Colonic mucosa (tissue), 4 donors: ENCODE results near the gene CUX1. TPM values are rescaled to one million over a fixed set of nuclear protein-coding genes. Genes with fewer than 3 reads are reported as not detected.

Experiments
- DNase-seq: peaks from one replicate; pipeline ENCODE4 v3.0.0-alpha.2; 2020
- H3K27ac ChIP-seq: fragments of 200-600 bp; one replicate; pipeline ENCODE4 v1.8.0; 2021
- H3K27me3 ChIP-seq: fragments of 200-600 bp; one replicate; pipeline ENCODE4 v1.8.0; 2021
- H3K36me3 ChIP-seq: fragments of 200-600 bp; one replicate; pipeline ENCODE4 v1.8.0; 2021
- H3K4me1 ChIP-seq: fragments of 200-600 bp; one replicate; pipeline ENCODE4 v1.8.0; 2021; ENCODE audit warnings: mild to moderate bottlenecking
- H3K4me3 ChIP-seq: fragments of 200-600 bp; one replicate; pipeline ENCODE4 v1.8.0; 2021
- H3K9ac ChIP-seq, 2 donors: one replicate each; pipeline ENCODE4 v1.7.0; 2013; ENCODE audit warnings: control low read depth in 2 of 2, low read depth in 2 of 2, low read length in 2 of 2
- H3K9me3 ChIP-seq: fragments of 200-600 bp; one replicate; pipeline ENCODE4 v1.8.0; 2021
- intact Hi-C: fragments of 100-400 bp; cut with DNase I; formaldehyde crosslinking; loops from one replicate; pipeline ENCODE4 v1.14.1; 2022
- total RNA-seq, 2 donors: library from RNA; stranded (reverse); fragmentation: NEBNext Ultra II Directional in 1 of 2; extraction: Animal tissue kit (Norgen Biotek cat#: 25700) in 1 of 2; gene quantifications; one replicate each; pipeline ENCODE4 v1.2.1, GENCODE V29; 2021
- TF ChIP-seq, protein P1 (sequence below): fragments of 200-600 bp; IDR thresholded peaks from one replicate; pipeline ENCODE4 v1.8.0; 2022; ENCODE audit warnings: antibody characterized with exemption, mild to moderate bottlenecking
- donor health status: healthy.
- donor health status: DM: no; HTN: no; CAD: no.
- donor health status: DM: no; HTN: no; CAD: no.

CUX1 gene
- total RNA-seq, 2 donors from 2014 or later: 68.5 to 97.5 TPM

GRCh38 chr7:101971457-101971856, 154.0 kb downstream of the CUX1 start:
- TF ChIP-seq, protein P1, sequence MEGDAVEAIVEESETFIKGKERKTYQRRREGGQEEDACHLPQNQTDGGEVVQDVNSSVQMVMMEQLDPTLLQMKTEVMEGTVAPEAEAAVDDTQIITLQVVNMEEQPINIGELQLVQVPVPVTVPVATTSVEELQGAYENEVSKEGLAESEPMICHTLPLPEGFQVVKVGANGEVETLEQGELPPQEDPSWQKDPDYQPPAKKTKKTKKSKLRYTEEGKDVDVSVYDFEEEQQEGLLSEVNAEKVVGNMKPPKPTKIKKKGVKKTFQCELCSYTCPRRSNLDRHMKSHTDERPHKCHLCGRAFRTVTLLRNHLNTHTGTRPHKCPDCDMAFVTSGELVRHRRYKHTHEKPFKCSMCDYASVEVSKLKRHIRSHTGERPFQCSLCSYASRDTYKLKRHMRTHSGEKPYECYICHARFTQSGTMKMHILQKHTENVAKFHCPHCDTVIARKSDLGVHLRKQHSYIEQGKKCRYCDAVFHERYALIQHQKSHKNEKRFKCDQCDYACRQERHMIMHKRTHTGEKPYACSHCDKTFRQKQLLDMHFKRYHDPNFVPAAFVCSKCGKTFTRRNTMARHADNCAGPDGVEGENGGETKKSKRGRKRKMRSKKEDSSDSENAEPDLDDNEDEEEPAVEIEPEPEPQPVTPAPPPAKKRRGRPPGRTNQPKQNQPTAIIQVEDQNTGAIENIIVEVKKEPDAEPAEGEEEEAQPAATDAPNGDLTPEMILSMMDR: no peak
- no peak for DNase-seq
- intact Hi-C loops: no loop called here
- H3K4me1 ChIP-seq: no peaks in the 10 kb centered on the region
- H3K27me3 ChIP-seq: no peaks in the 10 kb centered on the region
- no peaks in the 10 kb centered on the region for H3K36me3 ChIP-seq
- H3K27ac ChIP-seq: no peak overlapping the region
- H3K4me3 ChIP-seq: no peak overlapping the region
- no peak overlapping the region for H3K9ac ChIP-seq
- no peaks in the 10 kb centered on the region for H3K9me3 ChIP-seq

- Histone ChIP-seq H3K4me1 (no peaks in the 10 kb centered on the region), H3K36me3 (no peaks in the 10 kb centered on the region), H3K9ac (no peak overlapping the region), H3K9me3 (no peaks in the 10 kb centered on the region), H3K27me3 (no peaks in the 10 kb centered on the region), H3K27ac (no peak overlapping the region), H3K4me3 (no peak overlapping the region)
- TF ChIP-seq, protein P1: no peak
- DNase-seq: no peak
- intact Hi-C loops: no loop called here
Measured at GRCh38 chr7:101972627-101973026, 155.2 kb downstream of the CUX1 start.

- Histone ChIP-seq H3K27ac (no peak overlapping the region), H3K27me3 (no peaks in the 10 kb centered on the region), H3K4me3 (no peak overlapping the region), H3K9me3 (no peaks in the 10 kb centered on the region), H3K9ac (no peak overlapping the region), H3K36me3 (no peaks in the 10 kb centered on the region), H3K4me1 (no peaks in the 10 kb centered on the region)
- intact Hi-C loops: no loop called here
- DNase-seq: no peak
- TF ChIP-seq, protein P1: no peak
Measured at GRCh38 chr7:101973130-101973529, 155.7 kb downstream of the CUX1 start.

DNA sequence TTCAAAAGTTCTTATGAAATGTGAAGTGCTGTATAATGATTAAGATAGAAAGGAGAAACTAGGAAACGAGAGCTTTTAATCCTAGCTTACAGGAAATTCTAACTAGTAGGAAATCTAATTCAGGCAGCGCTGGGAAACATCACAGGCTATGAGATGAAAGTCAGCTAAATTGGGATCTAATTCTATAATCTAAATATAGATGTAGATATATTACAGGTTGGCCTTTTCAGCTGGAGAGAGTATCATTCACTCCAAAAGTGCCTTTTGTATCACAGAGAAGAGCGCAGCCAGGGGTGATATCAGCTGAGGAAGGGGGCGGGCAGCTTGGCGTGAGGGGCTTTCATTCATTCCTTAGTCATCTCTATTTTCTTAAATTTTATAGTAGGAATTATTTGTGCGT, 157.0 kb downstream of the CUX1 start:
- H3K36me3 ChIP-seq: no peaks in the 10 kb centered on the region
- intact Hi-C loops: no loop called here
- DNase-seq: no peak
- H3K4me3 ChIP-seq: no peak overlapping the region
- no peak overlapping the region for H3K9ac ChIP-seq
- H3K27ac ChIP-seq: no peak overlapping the region
- TF ChIP-seq, protein P1: no peak
- no peaks in the 10 kb centered on the region for H3K4me1 ChIP-seq
- no peaks in the 10 kb centered on the region for H3K27me3 ChIP-seq
- H3K9me3 ChIP-seq: no peaks in the 10 kb centered on the region

DNA sequence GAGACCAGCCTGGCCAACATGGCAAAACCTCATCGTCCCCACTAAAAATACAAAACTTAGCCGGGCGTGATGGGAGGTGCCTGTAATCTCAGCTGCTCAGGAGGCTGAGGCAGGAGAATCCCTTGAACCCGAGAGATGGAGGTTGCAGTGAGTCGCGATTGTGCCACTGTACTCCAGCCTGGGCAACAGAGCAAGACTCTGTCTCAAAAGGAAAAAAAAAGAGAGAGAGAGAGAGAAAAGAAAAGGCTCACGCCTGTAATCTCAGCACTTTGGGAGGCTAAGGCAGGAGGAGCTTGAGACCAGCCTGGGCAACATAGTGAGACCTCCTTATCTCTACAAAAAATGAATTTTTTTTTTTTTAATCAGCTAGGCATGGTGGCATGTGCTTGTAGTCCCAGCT, 157.6 kb downstream of the CUX1 start:
- no peak overlapping the region for H3K27ac ChIP-seq
- no peak for DNase-seq
- TF ChIP-seq, protein P1: no peak
- no peaks in the 10 kb centered on the region for H3K27me3 ChIP-seq
- no peaks in the 10 kb centered on the region for H3K4me1 ChIP-seq
- no peak overlapping the region for H3K9ac ChIP-seq
- intact Hi-C loops: no loop called here
- no peak overlapping the region for H3K4me3 ChIP-seq
- H3K36me3 ChIP-seq: no peaks in the 10 kb centered on the region
- no peaks in the 10 kb centered on the region for H3K9me3 ChIP-seq

DNA sequence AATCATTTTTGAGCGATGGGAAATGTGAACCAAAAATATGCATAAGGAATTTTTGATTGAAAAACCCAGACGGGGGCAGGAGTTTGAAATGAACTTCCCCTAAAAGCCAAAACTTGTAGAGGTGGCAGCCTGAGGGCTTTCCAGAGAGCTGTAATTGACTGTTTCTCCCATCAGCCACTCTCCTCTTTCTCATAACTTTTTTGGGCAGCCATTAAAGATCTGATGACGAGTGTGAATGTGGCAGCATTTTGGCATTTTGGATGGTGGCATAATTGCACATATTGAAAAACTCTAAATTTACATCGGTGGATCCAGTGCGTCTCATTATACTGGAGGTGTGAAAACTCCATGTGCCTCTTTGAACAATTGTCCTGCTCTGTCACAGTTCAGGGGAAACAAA, 159.0 kb downstream of the CUX1 start:
- Histone ChIP-seq H3K4me1 (no peaks in the 10 kb centered on the region), H3K9me3 (no peaks in the 10 kb centered on the region), H3K27ac (no peak overlapping the region), H3K4me3 (no peak overlapping the region), H3K27me3 (no peaks in the 10 kb centered on the region), H3K36me3 (no peaks in the 10 kb centered on the region), H3K9ac (no peak overlapping the region)
- TF ChIP-seq, protein P1: no peak
- intact Hi-C loops: no loop called here
- no peak for DNase-seq
